Stimulated activated CD8-positive, alpha-beta memory T cell treated with anti-CD3 and anti-CD28 coated beads, Interleukin-15, amount 100 ng/mL, for 24 hours (primary cell): Measurements from ENCODE around the gene LRRC30.

ENCODE experiments used
- DNase-seq: peaks from one replicate; pipeline ENCODE4 v3.0.0-alpha.2; 2020; ENCODE audit warnings: low read depth

The LRRC30 gene

GRCh38 chr18:7237673-7238272, 6.9 kb downstream of the LRRC30 start:
- DNase-seq: no peak

GRCh38 chr18:7242926-7243325, 12.0 kb downstream of the LRRC30 start:
- no peak for DNase-seq

- no peak for DNase-seq
Measured at GRCh38 chr18:7248877-7249276, 18.0 kb downstream of the LRRC30 start.

- no peak for DNase-seq
Measured at GRCh38 chr18:7254163-7254562, 23.3 kb downstream of the LRRC30 start.

- DNase-seq: no peak
Measured at GRCh38 chr18:7255054-7255453, 24.2 kb downstream of the LRRC30 start.

- DNase-seq: no peak
Measured at GRCh38 chr18:7255643-7256042, 24.8 kb downstream of the LRRC30 start.

- no peak for DNase-seq
Measured at GRCh38 chr18:7256618-7257425, 25.9 kb downstream of the LRRC30 start.

GRCh38 chr18:7257426-7257740, 26.5 kb downstream of the LRRC30 start:
- DNase-seq: no peak

- no peak for DNase-seq
Measured at GRCh38 chr18:7259475-7259874, 28.6 kb downstream of the LRRC30 start.

- DNase-seq: no peak
Measured at GRCh38 chr18:7261199-7261598, 30.3 kb downstream of the LRRC30 start.

- no peak for DNase-seq
Measured at GRCh38 chr18:7267973-7268372, 37.1 kb downstream of the LRRC30 start.

GRCh38 chr18:7269942-7270341, 39.1 kb downstream of the LRRC30 start:
- no peak for DNase-seq

GRCh38 chr18:7272311-7273049, 41.6 kb downstream of the LRRC30 start:
- DNase-seq: no peak

GRCh38 chr18:7273301-7273921, 42.5 kb downstream of the LRRC30 start:
- DNase-seq: no peak

- DNase-seq: no peak
Measured at GRCh38 chr18:7281579-7281978, 50.7 kb downstream of the LRRC30 start.
